ENCODE results near the gene CADPS2.
A peak's percentile ranks its signal among the peaks of the same experiment; 100 is the strongest.

CADPS2 gene

DNA sequence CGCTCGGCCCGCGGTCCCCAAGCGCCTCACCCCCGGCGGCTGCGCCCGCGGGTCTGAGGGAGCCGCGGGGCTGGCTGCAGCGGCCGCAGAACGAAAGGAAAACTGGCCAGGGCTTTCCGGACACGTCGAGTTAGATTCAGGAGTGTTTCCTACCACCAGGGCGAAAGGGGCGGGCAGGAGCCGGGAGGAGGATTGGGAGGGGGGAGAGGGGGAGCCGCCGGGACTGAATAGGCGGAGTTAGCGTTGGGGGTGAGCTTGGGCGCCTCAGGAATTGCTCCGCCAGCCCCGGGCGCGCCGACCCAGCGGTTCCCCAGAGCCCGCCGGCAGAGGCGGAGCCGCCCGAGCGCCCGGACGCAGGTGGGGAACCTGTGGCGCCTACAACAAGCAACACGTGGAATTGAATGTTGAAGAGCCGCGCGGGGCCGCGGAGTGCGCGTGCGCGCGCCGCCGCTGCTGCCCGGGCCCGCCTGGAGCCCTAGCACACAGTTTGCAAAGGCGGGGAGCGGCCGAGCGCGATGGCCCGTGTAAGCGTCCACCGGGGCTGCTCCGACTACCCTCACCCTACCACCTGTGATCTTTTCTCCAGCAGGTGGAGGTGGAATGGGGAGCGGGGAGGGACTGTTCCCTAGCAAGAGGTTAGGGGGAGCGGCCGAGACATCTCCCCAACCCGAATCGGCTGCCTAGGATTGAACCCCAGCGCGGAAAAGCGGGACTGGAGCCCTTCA lies at the start of gene CADPS2:
TSS of gene CADPS2 (minus strand) at position 104 of the 725 bp plus-strand sequence. CDS start 123 bp downstream, outside the sequence.
- no peaks in the 10 kb centered on the region for H3K27me3 ChIP-seq (ENCODE audit: control insufficient read depth, insufficient read depth, low read length)
- no peaks in the 10 kb centered on the region for H3K36me3 ChIP-seq (ENCODE audit: control insufficient read depth, insufficient read depth, low read length)
- H3K4me3 ChIP-seq (ENCODE audit: low read length) = peak within 1 kb of the TSS; percentile 69
- H3K27ac ChIP-seq (ENCODE audit: low read length) = no peak within 1 kb of the TSS
- no peaks in the 10 kb centered on the region for H3K9me3 ChIP-seq (ENCODE audit: control insufficient read depth, insufficient read depth, low read length)
- WGBS (ENCODE audit: insufficient coverage, insufficient read length) = no CpG with 5 or more reads among the region's 73 CpGs
- H3K4me1 ChIP-seq (ENCODE audit: control insufficient read depth, insufficient read depth, low read length) = peaks cover 2% of the 10 kb centered on the region; the same call in 1 of the 2 replicates
- DNase-seq (ENCODE audit: low read depth, low spot score) = peak; percentile 37

DNA sequence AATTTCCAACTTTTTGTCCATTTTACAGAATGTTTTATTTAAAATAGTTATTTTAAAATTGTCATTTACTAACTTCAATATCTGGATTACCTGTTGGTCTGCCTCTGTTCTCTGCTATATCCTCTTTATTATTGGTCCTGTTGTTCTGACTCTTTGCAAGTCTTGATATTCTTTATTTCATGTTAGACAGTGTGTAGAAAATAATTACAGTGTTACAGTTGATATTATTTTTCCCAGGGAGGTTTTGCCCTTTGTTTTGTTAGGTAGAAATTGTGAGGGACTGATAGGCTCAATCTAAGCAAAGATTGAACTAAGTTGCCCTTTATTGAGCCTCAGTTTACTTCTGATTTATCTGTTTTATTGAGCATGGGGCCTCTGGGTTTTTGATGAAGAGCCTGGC lies 49.4 kb upstream of the CADPS2 start:
- Histone ChIP-seq H3K4me3 (ENCODE audit: low read length) (no peak overlapping the region), H3K36me3 (ENCODE audit: control insufficient read depth, insufficient read depth, low read length) (no peaks in the 10 kb centered on the region), H3K4me1 (ENCODE audit: control insufficient read depth, insufficient read depth, low read length) (no peaks in the 10 kb centered on the region), H3K9me3 (ENCODE audit: control insufficient read depth, insufficient read depth, low read length) (no peaks in the 10 kb centered on the region), H3K27ac (ENCODE audit: low read length) (no peak overlapping the region), H3K27me3 (ENCODE audit: control insufficient read depth, insufficient read depth, low read length) (no peaks in the 10 kb centered on the region)
- no peak for DNase-seq (ENCODE audit: low read depth, low spot score)

DNA sequence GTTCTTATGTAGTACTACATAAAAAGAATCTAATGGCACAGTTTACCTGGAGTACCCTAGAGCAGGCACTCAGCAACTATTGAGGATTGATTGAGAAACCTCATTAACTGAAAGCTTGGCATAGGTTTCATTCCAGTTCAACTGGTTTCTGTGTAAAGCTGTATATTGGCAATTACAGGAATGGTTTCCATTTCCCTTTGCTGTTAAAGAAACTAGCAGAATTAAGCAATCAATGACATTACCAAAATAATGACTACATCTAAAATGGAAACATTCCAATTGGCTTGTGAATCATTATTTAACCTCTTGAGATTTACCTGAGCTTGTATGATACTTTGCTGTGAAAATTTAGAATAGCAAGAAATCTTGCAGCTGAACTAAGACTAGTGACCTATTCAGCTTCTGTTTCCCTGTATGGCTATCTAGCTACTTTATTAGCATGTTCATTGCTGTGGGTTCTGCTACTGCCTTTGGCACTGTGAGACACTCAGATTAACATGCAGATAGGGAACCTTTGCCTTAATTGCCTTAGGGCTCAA lies 33.5 kb upstream of the CADPS2 start:
- no peaks in the 10 kb centered on the region for H3K36me3 ChIP-seq (ENCODE audit: control insufficient read depth, insufficient read depth, low read length)
- H3K27me3 ChIP-seq (ENCODE audit: control insufficient read depth, insufficient read depth, low read length) = no peaks in the 10 kb centered on the region
- no peaks in the 10 kb centered on the region for H3K9me3 ChIP-seq (ENCODE audit: control insufficient read depth, insufficient read depth, low read length)
- no peaks in the 10 kb centered on the region for H3K4me1 ChIP-seq (ENCODE audit: control insufficient read depth, insufficient read depth, low read length)
- H3K4me3 ChIP-seq (ENCODE audit: low read length) = no peak overlapping the region
- no peak for DNase-seq (ENCODE audit: low read depth, low spot score)
- H3K27ac ChIP-seq (ENCODE audit: low read length) = no peak overlapping the region

DNA sequence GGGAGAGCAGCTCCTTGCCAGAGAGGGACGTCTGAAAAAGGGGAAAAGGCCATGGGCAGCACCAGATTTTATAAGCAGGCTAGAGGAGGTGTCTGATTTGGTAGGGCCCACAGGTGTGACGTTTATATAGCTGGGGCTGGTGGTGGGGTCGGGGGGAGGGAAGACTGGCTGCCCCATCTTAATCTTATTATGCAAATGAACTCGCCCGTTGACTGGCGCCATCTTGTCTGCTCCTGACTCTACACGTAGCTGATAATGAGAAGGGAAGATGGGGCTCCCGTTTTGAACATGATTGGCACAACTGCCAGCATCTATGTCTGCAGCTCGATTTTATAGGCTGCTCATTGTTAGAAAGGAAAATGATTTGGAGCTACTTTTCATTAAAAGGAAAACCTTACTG lies 28.6 kb upstream of the CADPS2 start:
- no peaks in the 10 kb centered on the region for H3K36me3 ChIP-seq (ENCODE audit: control insufficient read depth, insufficient read depth, low read length)
- no peak for DNase-seq (ENCODE audit: low read depth, low spot score)
- H3K9me3 ChIP-seq (ENCODE audit: control insufficient read depth, insufficient read depth, low read length) = no peaks in the 10 kb centered on the region
- no peak overlapping the region for H3K27ac ChIP-seq (ENCODE audit: low read length)
- H3K4me1 ChIP-seq (ENCODE audit: control insufficient read depth, insufficient read depth, low read length) = no peaks in the 10 kb centered on the region
- H3K4me3 ChIP-seq (ENCODE audit: low read length) = no peak overlapping the region
- no peaks in the 10 kb centered on the region for H3K27me3 ChIP-seq (ENCODE audit: control insufficient read depth, insufficient read depth, low read length)
- WGBS (ENCODE audit: insufficient coverage, insufficient read length) = no CpG with 5 or more reads among the region's 9 CpGs

DNA sequence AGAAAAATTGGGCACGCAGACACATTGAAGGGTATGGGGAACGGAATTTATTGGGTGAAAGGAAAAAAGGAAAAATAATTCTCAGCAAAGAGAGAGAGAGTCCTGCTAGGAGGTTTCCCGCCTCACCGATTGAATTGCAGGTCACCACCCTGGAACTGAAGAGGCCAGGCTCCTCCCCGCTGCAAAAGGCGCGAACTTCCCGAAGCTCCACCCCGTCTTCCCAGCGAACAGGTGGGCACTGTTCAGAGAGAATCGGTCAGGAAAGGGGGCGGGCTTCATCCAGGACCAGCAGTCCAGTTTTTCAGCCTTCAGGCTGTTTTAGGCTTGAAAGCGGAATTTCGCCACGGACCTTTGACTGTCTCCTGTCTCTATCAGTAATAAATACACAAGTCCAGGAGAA lies 27.3 kb upstream of the CADPS2 start:
- Histone ChIP-seq H3K4me3 (ENCODE audit: low read length) (no peak overlapping the region), H3K36me3 (ENCODE audit: control insufficient read depth, insufficient read depth, low read length) (no peaks in the 10 kb centered on the region), H3K27ac (ENCODE audit: low read length) (no peak overlapping the region), H3K4me1 (ENCODE audit: control insufficient read depth, insufficient read depth, low read length) (no peaks in the 10 kb centered on the region), H3K9me3 (ENCODE audit: control insufficient read depth, insufficient read depth, low read length) (no peaks in the 10 kb centered on the region), H3K27me3 (ENCODE audit: control insufficient read depth, insufficient read depth, low read length) (no peaks in the 10 kb centered on the region)
- WGBS (ENCODE audit: insufficient coverage, insufficient read length) = no CpG with 5 or more reads among the region's 15 CpGs
- no peak for DNase-seq (ENCODE audit: low read depth, low spot score)

DNA sequence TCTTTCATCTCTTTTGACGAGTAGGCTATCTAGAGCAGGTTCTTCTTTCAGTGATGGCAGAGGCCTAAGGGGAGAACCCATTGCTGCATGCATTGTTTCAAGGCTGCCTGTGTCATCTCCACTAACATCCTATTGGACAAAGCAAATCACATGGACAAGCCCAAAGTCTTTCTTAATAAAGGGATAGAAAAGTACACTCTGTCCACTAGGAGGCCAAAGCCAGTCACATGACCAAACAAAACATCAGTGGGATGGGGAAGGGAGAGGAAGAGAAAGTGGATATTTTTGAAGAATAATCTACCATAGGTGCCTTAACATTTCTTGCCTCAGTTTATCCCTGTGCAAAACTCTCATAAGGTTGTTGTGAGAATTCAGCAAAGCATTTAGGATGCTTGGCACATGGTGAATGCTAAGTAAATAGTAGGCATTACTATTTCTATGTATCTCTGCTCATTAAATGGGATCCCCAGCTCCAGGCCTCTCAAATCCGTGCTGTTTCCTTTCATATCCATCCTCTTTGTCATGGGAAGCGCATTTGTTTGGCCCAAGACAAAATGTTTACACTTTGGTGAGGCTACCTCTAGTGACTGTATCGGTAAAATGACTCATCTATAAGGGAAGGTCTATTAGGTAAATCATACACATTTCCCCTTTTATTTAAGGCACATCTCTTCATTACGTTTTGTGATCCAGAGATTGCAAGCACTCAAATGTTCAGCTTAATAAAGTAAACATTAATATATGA lies 16.7 kb upstream of the CADPS2 start:
- Histone ChIP-seq H3K4me3 (ENCODE audit: low read length) (no peak overlapping the region), H3K36me3 (ENCODE audit: control insufficient read depth, insufficient read depth, low read length) (no peaks in the 10 kb centered on the region), H3K27me3 (ENCODE audit: control insufficient read depth, insufficient read depth, low read length) (no peaks in the 10 kb centered on the region), H3K9me3 (ENCODE audit: control insufficient read depth, insufficient read depth, low read length) (no peaks in the 10 kb centered on the region), H3K4me1 (ENCODE audit: control insufficient read depth, insufficient read depth, low read length) (no peaks in the 10 kb centered on the region), H3K27ac (ENCODE audit: low read length) (no peak overlapping the region)
- no peak for DNase-seq (ENCODE audit: low read depth, low spot score)
- WGBS (ENCODE audit: insufficient coverage, insufficient read length) = no CpG with 5 or more reads among the region's 5 CpGs

DNA sequence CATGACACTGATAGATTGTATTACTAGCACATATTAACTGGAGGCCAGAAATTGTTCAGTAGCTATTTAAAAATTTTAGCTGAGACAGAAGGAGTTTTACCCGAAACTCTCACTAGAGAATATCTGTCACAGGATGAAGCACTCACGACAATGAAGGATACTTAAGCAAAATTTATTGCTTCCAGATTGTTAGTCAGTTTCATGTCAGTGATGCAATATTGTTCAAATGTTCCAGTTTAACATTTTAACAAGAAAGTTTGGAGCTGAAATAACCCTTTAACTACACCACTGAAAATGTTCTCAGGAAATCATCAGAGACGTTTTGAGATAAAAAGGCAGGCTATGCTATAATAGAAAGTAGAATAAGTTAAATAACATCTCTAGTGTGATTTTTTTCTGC lies 15.0 kb upstream of the CADPS2 start:
- Histone ChIP-seq H3K27ac (ENCODE audit: low read length) (no peak overlapping the region), H3K4me3 (ENCODE audit: low read length) (no peak overlapping the region), H3K27me3 (ENCODE audit: control insufficient read depth, insufficient read depth, low read length) (no peaks in the 10 kb centered on the region), H3K9me3 (ENCODE audit: control insufficient read depth, insufficient read depth, low read length) (no peaks in the 10 kb centered on the region), H3K4me1 (ENCODE audit: control insufficient read depth, insufficient read depth, low read length) (no peaks in the 10 kb centered on the region), H3K36me3 (ENCODE audit: control insufficient read depth, insufficient read depth, low read length) (no peaks in the 10 kb centered on the region)
- DNase-seq (ENCODE audit: low read depth, low spot score) = no peak
- no CpG with 5 or more reads among the region's 3 CpGs for WGBS (ENCODE audit: insufficient coverage, insufficient read length)

DNA sequence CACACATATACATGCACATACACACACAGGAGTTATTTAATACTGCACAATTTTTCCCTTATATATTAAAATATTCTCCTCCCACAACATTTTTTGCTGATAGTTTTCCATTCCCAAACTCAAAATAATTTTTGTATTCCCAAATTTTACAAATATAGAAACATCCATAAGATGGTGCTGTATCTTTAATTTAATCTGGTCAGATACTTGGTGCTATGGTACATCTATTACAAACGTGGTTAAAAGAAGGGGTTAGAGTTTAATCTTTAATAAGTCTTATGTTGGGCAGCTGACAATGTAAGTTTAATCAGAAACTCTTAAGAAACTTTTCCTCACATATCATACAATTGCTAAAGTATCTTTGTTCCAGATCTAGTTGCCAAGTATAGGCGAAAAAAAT lies 10.2 kb upstream of the CADPS2 start:
- no CpG with 5 or more reads among the region's 2 CpGs for WGBS (ENCODE audit: insufficient coverage, insufficient read length)
- no peaks in the 10 kb centered on the region for H3K9me3 ChIP-seq (ENCODE audit: control insufficient read depth, insufficient read depth, low read length)

DNA sequence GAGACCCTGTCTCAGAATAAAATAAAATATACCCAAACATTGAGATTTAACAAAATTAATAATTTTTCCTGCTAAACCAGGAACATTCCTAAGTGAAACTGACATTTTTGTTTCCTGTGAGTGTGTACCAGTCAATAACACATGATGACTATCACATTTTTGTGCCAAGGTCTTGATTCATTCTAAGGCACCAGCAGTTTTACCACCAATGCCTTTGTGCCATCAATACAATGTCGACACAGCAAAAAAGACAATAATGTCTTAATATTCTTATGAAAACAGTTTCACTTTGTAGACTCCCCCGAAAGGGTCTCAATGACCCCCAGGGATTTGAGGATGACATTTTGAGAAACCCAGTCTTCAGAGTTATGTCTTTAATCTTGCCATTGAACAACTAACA lies 7.2 kb upstream of the CADPS2 start:
- H3K27me3 ChIP-seq (ENCODE audit: control insufficient read depth, insufficient read depth, low read length) = no peaks in the 10 kb centered on the region
- H3K27ac ChIP-seq (ENCODE audit: low read length) = no peak overlapping the region
- no peak overlapping the region for H3K4me3 ChIP-seq (ENCODE audit: low read length)
- DNase-seq (ENCODE audit: low read depth, low spot score) = no peak
- no peaks in the 10 kb centered on the region for H3K4me1 ChIP-seq (ENCODE audit: control insufficient read depth, insufficient read depth, low read length)
- H3K9me3 ChIP-seq (ENCODE audit: control insufficient read depth, insufficient read depth, low read length) = no peaks in the 10 kb centered on the region
- H3K36me3 ChIP-seq (ENCODE audit: control insufficient read depth, insufficient read depth, low read length) = no peaks in the 10 kb centered on the region
- WGBS (ENCODE audit: insufficient coverage, insufficient read length) = no CpG with 5 or more reads among the region's 2 CpGs

More for the DNA sequence above, 10.2 kb upstream of the CADPS2 start:
- no peak for DNase-seq (ENCODE audit: low read depth, low spot score)
- Histone ChIP-seq H3K27ac (ENCODE audit: low read length) (no peak overlapping the region), H3K4me1 (ENCODE audit: control insufficient read depth, insufficient read depth, low read length) (no peaks in the 10 kb centered on the region), H3K4me3 (ENCODE audit: low read length) (no peak overlapping the region), H3K36me3 (ENCODE audit: control insufficient read depth, insufficient read depth, low read length) (no peaks in the 10 kb centered on the region), H3K27me3 (ENCODE audit: control insufficient read depth, insufficient read depth, low read length) (no peaks in the 10 kb centered on the region)

DNA sequence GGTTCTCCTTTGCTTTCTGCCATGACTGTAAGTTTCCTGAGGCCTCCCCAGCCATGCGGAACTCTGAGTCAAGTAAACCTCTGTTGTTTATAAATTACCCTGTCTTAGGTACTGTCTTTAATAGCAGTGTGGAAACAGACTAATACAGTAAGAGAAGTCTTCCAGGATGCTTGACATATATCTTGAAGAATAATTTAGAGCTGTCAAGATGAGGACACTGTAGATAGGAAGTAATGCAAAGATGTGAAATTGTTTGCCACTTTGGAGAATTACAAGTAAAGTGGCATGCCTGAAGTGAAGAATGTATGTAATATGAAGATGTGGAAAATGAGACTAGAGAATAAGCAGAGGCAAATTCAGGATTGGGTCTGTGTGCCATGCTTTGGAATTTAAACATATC lies 2.9 kb upstream of the CADPS2 start:
- Histone ChIP-seq H3K9me3 (ENCODE audit: control insufficient read depth, insufficient read depth, low read length) (no peaks in the 10 kb centered on the region), H3K36me3 (ENCODE audit: control insufficient read depth, insufficient read depth, low read length) (no peaks in the 10 kb centered on the region), H3K27ac (ENCODE audit: low read length) (no peak overlapping the region), H3K4me3 (ENCODE audit: low read length) (no peak overlapping the region), H3K27me3 (ENCODE audit: control insufficient read depth, insufficient read depth, low read length) (no peaks in the 10 kb centered on the region), H3K4me1 (ENCODE audit: control insufficient read depth, insufficient read depth, low read length) (peaks cover 2% of the 10 kb centered on the region; the same call in 1 of the 2 replicates)
- no CpG with 5 or more reads among the region's 1 CpG for WGBS (ENCODE audit: insufficient coverage, insufficient read length)
- no peak for DNase-seq (ENCODE audit: low read depth, low spot score)

Measured in iPS DF 6.9 (cell line).